Activated CD4-positive, alpha-beta T cell treated with anti-CD3 and anti-CD28 coated beads, Interleukin-10, Interleukin-2, amounts not matched to agents 100 ng/mL and 50 ng/mL, durations not matched to agents 16 hours and 8 hours (primary cell): Measurements from ENCODE around the gene FNBP1.
"Not testable (repeated sequence)": the region's sequence is repeated elsewhere in the genome, so short reads cannot be mapped to it uniquely, and the experiment has no call there.

Experiments used
- DNase-seq: peaks from one replicate; pipeline ENCODE4 v3.0.0-alpha.2; 2020

FNBP1 gene

GRCh38 chr9:129989740-129990139 lies 53.2 kb downstream of the FNBP1 start:
- DNase-seq = no peak

DNA sequence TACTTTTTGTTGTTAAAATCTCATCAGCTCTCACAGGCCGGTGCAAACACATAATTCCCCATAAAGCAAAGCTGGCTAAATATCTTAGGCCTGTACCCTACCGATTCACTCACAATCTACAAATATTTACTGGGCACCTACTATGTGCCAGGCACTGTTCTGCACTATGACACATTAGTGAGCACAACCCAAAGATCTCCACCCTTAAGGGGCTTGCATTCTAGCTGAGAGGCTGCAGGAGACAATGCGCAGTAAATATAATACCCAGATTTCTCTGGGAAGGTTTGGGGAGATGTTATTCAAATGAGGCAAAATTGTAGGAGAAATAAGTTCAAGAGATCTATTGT lies 53.7 kb downstream of the FNBP1 start:
- DNase-seq = no peak

DNA sequence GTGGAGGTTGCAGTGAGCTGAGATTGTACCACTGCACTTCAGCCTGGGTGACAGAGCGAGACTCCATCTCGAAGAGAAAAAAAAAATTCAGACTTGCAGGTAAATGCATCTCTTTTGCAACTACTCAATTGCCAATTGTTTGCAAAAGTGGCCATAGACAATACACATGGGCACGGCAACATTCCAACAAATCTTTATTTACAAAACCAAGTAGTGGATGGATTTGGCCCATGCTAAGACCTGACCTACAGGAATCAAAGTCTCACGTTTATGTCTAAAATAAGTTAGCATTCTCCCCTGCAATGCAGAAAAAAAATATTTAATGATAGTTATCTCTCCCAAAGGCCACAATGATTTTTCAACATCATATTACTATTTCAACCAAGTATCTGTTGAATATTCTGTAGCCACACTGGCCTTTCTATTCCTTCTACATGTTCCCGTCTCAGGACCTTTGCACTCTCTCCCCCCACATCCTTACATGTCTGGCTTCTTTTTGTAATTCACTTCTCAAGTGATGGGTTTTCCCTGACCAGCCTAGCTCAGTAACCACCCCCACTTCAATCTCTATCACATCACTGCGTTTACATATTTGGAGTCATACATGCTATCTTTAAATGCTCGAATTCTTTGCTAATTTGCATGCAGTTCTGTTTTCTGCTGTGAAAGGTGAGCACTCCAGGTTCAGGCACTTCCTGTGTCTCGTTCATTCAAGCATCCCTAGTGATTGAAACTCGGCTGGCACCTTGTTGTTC lies 54.2 kb downstream of the FNBP1 start:
- DNase-seq = peak; percentile 51

GRCh38 chr9:129987941-129988340 lies 55.0 kb downstream of the FNBP1 start:
- no peak for DNase-seq

GRCh38 chr9:129987047-129987446 lies 55.9 kb downstream of the FNBP1 start:
- peak; percentile 70 for DNase-seq

- not testable (repeated sequence) for DNase-seq
Observed at GRCh38 chr9:129984589-129984988, 58.4 kb downstream of the FNBP1 start.

DNA sequence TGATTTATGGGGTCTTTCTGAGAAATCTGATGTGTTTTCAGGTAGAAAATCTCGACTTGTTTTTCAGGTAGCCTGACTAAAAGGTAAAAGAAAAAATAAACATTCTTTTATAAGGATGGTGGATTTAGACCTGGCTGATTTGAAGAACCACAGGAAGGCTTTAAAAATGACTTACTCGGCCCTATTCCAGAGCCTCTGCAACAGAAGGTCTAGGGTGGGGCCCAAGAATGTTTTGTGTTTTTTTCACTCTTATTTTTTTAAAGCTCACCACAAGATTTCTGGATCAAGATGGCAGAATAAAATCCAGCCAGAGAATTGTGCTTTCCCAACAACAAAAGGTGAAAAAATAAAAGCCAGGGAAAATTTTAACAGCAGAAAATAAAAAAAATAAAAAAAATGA lies 59.1 kb downstream of the FNBP1 start:
- no peak for DNase-seq

GRCh38 chr9:129981180-129981907 lies 61.6 kb downstream of the FNBP1 start:
- DNase-seq = no peak

- DNase-seq = not testable (repeated sequence)
Observed at GRCh38 chr9:129980224-129980623, 62.8 kb downstream of the FNBP1 start.

DNA sequence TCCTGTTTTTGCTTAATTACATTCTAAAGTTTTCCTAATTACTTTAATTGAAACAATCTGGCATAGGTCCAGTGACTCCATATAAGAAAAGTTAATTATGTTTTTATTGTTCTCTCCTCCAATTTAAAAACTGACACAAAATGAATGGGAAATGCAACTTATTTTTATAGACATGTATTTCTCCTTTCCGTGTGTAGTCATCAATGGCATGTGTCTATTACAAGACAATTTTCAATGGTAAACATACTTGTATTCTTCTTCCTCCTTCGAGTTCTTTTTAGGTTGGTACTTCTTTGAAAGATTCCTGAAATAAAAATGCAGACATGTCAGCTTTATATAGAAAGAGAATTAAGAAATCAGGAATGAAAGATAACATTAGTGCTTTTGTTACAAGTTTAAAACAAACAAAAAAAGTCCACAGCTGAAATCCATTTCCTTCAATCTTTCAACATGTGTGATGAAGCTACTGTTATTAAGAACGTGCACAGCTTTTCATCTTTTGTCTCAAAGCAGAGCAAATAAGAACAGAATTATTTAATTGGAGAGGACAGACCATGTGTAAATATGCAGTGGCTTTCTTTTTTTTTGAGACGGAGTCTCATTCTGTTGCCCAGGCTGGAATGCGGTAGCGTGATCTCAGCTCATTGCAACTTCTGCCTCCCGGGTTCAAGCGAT lies 63.8 kb downstream of the FNBP1 start:
- no peak for DNase-seq

DNA sequence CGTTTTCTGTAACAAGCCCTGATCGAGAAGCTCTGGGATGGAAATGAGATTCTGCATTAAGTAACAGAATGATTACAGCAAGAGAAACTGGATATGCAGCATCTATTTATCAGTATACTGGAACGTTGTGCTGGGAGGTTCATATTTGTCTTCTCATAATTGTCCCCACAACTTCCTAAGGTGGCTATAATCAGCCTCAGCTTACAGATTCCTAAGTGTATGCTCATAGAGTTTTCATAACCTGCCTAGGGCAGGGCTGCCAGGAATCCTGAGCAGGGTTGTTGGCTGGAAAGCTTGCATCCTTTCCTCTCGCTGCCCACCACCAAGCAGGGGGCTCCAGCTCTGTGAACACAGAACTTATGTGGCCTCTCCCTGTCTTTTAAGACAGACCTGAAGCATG lies 70.2 kb downstream of the FNBP1 start:
- no peak for DNase-seq

GRCh38 chr9:129968690-129969485 lies 74.1 kb downstream of the FNBP1 start:
- DNase-seq = peak; percentile 13

DNA sequence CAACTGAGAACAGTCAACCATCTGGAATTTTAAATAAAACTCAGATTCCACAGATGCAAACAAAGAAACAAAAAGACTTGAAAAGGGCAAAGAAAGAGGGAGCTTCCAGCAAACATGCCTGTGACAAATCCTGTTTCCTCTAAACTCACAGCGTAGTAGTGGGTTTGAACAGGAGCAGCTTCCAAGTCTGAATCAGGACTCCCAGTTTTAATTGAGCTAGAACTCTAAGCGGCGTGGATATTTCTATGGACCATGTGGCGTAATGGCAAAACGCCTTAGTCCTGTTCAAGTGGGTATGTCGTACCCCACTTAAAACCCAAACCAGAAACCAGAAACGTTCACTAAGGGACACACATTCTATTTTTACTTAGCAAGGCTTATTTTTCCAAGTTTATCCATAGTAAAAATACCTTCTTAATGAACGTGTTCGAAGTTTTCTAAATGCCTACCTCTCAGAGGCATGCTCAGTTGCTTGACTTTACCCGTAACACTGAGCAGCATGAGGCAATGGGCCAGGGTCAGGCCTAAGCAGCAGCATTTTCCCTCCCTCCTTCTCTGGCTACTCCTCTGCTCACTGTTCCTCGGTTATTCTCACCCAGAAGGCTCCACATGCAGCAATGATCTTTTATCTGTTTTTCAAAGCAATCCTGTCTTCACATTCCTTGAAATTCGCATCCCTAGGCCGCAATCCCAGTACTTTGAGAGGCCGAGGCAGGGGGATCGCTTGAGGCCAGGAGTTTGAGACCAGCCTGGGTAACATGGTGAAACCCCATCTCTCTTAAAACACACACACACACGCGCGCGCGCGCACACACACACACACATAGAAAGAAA lies 77.9 kb downstream of the FNBP1 start:
- no peak for DNase-seq

- DNase-seq = peak; percentile 89
Observed at GRCh38 chr9:129962889-129963703, 79.9 kb downstream of the FNBP1 start.

DNA sequence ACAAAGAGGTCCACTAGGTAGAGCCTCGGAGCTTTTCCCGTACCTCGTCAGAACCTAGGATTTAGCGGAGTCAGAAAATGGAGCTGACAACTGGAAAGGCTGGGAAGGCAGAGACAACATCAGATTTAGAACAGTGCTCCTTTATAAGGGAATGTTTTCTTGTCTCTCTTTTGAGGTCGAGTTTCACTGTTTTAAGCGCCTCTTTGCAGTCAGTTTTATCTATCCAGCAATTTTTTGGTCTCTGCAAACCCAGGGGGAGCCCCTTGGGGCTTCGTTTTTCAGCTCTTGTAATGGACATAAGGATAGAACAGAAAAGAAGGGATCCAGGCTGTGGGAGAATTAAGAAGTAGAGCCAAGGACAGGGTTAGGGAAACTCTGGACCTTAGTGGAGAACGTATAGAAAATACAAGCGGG lies 80.5 kb downstream of the FNBP1 start:
- DNase-seq = no peak

DNA sequence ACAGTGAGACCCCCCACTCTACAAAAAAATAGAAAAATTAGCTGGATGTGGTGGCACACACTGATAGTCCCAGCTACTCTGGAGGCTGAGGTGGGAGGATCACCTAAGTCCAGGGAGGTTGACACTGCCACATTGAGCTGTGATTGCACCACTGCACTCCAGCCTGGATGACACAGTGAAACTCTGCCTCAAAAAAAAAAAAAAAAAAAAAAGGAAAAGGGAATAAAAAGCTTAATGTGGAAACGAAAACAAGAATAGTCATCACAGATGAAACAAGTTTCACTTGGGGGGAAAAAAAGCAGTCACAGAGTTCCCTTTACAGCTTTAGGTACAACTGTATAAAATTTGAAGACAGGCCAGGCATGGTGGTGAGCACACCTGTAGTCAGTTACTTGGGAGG lies 84.2 kb downstream of the FNBP1 start:
- no peak for DNase-seq

DNA sequence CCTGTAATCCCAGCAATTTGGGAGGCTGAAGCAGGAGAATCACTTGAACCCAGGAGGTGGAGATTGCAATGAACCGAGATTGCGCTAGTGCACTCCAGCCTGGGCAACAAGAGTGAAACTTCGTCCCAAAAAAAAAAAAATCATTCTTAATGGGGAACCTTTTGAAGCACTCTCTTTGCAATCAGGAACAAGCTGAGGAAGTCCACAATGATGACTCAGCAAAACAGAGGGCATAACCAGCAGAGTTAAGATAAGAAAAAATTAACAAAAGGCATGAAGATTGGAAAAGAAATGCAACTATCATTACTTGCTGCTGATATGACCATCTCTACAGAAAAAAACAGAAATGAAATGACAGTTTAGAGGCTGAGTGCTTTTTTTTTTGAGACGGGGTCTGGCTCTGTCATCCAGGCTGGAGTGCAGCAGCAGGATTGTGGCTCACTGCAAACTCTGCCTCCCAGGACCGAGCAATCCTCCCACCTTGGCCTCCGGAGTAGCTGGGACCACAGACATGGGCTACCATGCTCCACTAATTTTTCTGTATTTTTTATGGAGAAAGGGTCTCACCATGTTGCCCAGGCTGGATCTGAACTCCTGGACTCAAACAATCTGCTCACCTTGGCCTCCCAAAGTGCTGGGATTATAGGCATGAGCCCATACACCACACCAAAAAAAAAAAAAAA lies 88.0 kb downstream of the FNBP1 start:
- DNase-seq = no peak

- no peak for DNase-seq
Observed at GRCh38 chr9:129953736-129954135, 89.3 kb downstream of the FNBP1 start.

DNA sequence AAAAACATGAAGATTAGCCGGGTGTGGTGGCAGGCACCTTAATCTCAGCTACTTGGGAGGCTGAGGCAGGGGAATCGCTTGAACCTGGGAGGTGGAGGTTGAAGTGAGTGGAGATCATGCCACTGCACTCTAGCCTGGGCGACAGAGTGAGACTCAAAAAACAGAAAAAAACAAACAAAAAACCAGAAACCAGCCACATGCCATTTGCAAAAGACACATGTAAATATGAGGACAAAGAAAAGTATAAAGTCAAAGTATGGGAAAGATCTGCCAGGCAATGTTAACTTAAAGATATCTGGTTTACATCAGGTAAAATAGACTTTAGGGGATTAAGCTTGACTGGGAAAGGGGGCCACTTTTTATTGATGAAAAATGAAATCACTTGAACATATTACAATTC lies 90.7 kb downstream of the FNBP1 start:
- DNase-seq = no peak

DNA sequence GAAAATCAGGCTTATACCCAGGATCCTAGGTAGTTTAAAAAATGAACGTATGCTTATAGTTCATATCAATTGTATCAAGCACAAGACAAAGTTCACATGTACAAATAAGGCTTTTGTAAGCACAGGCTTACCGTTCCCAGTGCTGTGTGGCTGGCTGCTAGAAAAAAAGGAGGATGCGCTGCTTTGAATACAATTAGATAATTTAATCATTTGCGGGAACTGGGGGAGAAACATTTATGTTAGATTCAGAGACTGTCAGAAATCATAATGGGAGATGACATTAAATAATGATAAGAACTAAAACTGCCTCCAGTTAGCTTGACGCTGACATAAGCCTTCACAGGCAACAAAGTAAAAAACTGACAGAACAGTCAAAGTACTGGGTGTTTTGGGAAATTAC lies 93.2 kb downstream of the FNBP1 start:
- DNase-seq = no peak

- not testable (repeated sequence) for DNase-seq
Observed at GRCh38 chr9:129948626-129949025, 94.4 kb downstream of the FNBP1 start.
